Keratinocyte (primary cell): ENCODE results near the gene SELENON. TPM values are rescaled to one million over a fixed set of nuclear protein-coding genes. Genes with fewer than 3 reads are reported as not detected.
A peak's percentile ranks its signal among the peaks of the same experiment; 100 is the strongest.

Source experiments
- DNase-seq: peaks from one replicate; pipeline ENCODE4 v3.0.0-alpha.2; 2011; ENCODE audit warnings: low read depth, missing footprints, low spot score
- FAIRE-seq: peaks from 2 replicates; lab custom pipeline; 2011; peaks lifted over from hg19 to GRCh38; lab: Jason Lieb, UNC
- H2AFZ ChIP-seq: 2 replicates; pipeline ENCODE4 v1.6.0; 2012; ENCODE audit warnings: low read length, control low read depth, inconsistent platforms; ENCODE audit not compliant: control insufficient read depth
- H3K27ac ChIP-seq: 2 replicates; pipeline ENCODE4 v1.5.1; 2011; ENCODE audit warnings: low read length; ENCODE audit not compliant: control insufficient read depth, insufficient read depth
- H3K27me3 ChIP-seq: 3 replicates; pipeline ENCODE4 v1.6.0; 2011; ENCODE audit warnings: low read length; ENCODE audit not compliant: control insufficient read depth, insufficient read depth; ENCODE audit errors: extremely low read depth
- H3K36me3 ChIP-seq, 2 experiments: 2 replicates in 1 of 2; 3 replicates in 1 of 2; pipeline ENCODE4 v1.5.1; 2011; ENCODE audit warnings: low read length in 2 of 2, mild to moderate bottlenecking in 1 of 2; ENCODE audit not compliant: control insufficient read depth in 2 of 2, insufficient read depth in 2 of 2; ENCODE audit errors: extremely low read depth in 1 of 2
- H3K4me1 ChIP-seq: 3 replicates; pipeline ENCODE4 v1.5.1; 2011; ENCODE audit warnings: low read length; ENCODE audit not compliant: control insufficient read depth, insufficient read depth; ENCODE audit errors: extremely low read depth
- H3K4me2 ChIP-seq: 3 replicates; pipeline ENCODE4 v1.6.0; 2011; ENCODE audit warnings: low read depth, low read length; ENCODE audit not compliant: control insufficient read depth, insufficient read depth; ENCODE audit errors: extremely low read depth
- H3K4me3 ChIP-seq, 3 experiments: fragments of 200-600 bp in 1 of 3; sonication (generic) in 1 of 3; 2 replicates in 2 of 3; 3 replicates in 1 of 3; pipeline ENCODE4 v1.5.1; 2011 to 2016; ENCODE audit warnings: low read length in 3 of 3, mild to moderate bottlenecking in 3 of 3, control low read depth in 2 of 3, inconsistent platforms in 1 of 3, low read depth in 1 of 3, mixed read lengths in 1 of 3, mixed run types in 1 of 3, moderate library complexity in 1 of 3; ENCODE audit not compliant: control insufficient read depth in 2 of 3, insufficient read depth in 2 of 3; ENCODE audit errors: extremely low read depth in 1 of 3
- H3K79me2 ChIP-seq: 2 replicates; pipeline ENCODE4 v1.6.0; 2012; ENCODE audit warnings: low read length; ENCODE audit not compliant: control insufficient read depth, insufficient read depth
- H3K9ac ChIP-seq: 3 replicates; pipeline ENCODE4 v1.6.0; 2011; ENCODE audit warnings: low read length; ENCODE audit not compliant: control insufficient read depth, insufficient read depth; ENCODE audit errors: extremely low read depth
- H3K9me1 ChIP-seq: 3 replicates; pipeline ENCODE4 v1.6.0; 2011; ENCODE audit warnings: low read length; ENCODE audit not compliant: control insufficient read depth, insufficient read depth; ENCODE audit errors: extremely low read depth
- H3K9me3 ChIP-seq: 2 replicates; pipeline ENCODE4 v1.5.1; 2012; ENCODE audit warnings: low read depth, low read length; ENCODE audit not compliant: control insufficient read depth
- H4K20me1 ChIP-seq: 3 replicates; pipeline ENCODE4 v1.6.0; 2011; ENCODE audit warnings: low read length; ENCODE audit not compliant: control insufficient read depth, insufficient read depth; ENCODE audit errors: extremely low read depth
- CTCF ChIP-seq, 3 experiments: IDR thresholded peaks in 1 of 3; conservative IDR thresholded peaks in 1 of 3; optimal IDR thresholded peaks in 1 of 3; 2 replicates in 2 of 3; 3 replicates in 1 of 3; pipeline versions ENCODE3 to v1.5.1; 2011; ENCODE audit warnings: low read length in 3 of 3, mild to moderate bottlenecking in 3 of 3, moderate library complexity in 2 of 3, control low read depth in 1 of 3, inconsistent platforms in 1 of 3; ENCODE audit not compliant: insufficient read depth in 2 of 3; ENCODE audit errors: extremely low read depth in 1 of 3
- EZH2 ChIP-seq: IDR thresholded peaks from one replicate; pipeline ENCODE4 v1.6.1; 2012; ENCODE audit warnings: inconsistent platforms, mild to moderate bottlenecking, low read length, moderate library complexity
- dilution Hi-C: fragments of 300-500 bp; cut with MboI; formaldehyde crosslinking; loops from one replicate; pipeline ENCODE4 v1.7.0; 2020; ENCODE audit warnings: low sequenced_read_pairs; ENCODE audit not compliant: extremely low pct_ligation_motif_present
- polyA plus RNA-seq, 5 experiments: library from polyadenylated mRNA; depleted of rRNA in 3 of 5; stranded (reverse) in 3 of 5; stranded (forward) in 1 of 5; unstranded in 1 of 5; fragments of >200 nt; gene quantifications; 1 replicate in 1 of 5; 2 replicates in 3 of 5; 3 replicates in 1 of 5; pipeline versions ENCODE4 v1.2.1 to v1.2.3, GENCODE V29; 2011 to 2012; ENCODE audit warnings: missing spikeins in 2 of 5, low read depth in 1 of 5, low replicate concordance in 1 of 5

SELENON gene
- polyA plus RNA-seq, 1 donor (not counting 4 experiments of a cell fraction or from before 2014, with no cell fraction given) = 15.4 TPM

DNA sequence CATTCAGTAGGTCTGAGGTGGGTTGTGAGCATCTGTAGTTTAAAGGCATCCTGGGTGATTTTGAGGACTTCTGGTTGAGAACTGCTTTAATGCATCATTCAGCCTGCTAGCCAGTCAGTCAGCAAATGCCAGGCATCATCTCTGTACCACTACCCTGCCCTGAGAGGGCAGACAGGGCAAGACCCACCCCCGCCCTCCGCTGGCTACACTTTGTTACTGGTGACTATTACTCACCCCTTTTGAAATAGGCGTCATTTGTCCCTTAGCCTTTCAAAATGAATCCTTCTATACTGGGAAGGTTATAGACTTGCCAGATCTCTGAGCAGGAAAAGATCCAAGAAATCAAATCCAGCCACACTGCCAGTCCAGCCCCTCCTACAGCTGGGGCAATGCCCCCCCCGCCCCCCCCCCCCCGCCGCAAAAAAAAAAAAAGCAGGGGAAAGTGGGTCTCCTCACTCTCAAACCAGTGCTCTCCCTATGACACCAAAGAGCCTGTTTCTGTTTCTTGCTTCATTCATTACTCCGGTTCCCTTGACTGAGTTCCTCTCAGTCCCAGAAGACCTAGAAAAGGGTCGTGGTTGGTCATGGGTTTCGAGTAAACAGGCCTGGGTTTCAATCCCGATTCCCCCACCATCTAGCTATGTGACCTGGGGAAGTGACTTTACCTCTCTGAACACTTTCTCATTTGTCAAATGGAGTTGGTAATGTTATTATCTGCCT is 4.4 kb downstream of the SELENON start:
- no peak overlapping the region for H2AFZ ChIP-seq
- dilution Hi-C loops = no loop called here
- H3K27ac ChIP-seq = no peak overlapping the region
- H3K79me2 ChIP-seq = peaks cover 3% of the 10 kb centered on the region
- no peaks in the 10 kb centered on the region for H4K20me1 ChIP-seq
- H3K4me3 ChIP-seq = no peak overlapping the region
- H3K27me3 ChIP-seq = no peaks in the 10 kb centered on the region
- no peak for DNase-seq
- H3K9me3 ChIP-seq = no peaks in the 10 kb centered on the region
- TF ChIP-seq EZH2 = no peak
- no peak for TF ChIP-seq CTCF (optimal IDR thresholded peaks at IDR 0.05 in 1 of 3, IDR thresholded peaks at IDR 0.05 in 1 of 3, conservative IDR thresholded peaks at IDR 0.05 in 1 of 3; ENCODE audit: extremely low read depth in 1 of 3, insufficient read depth in 2 of 3, low read length in 3 of 3)
- peak; percentile 44 for FAIRE-seq
- no peaks in the 10 kb centered on the region for H3K9me1 ChIP-seq
- no peak overlapping the region for H3K9ac ChIP-seq
- no peak overlapping the region for H3K4me2 ChIP-seq
- H3K36me3 ChIP-seq = peaks cover 12 to 17% of the 10 kb centered on the region in 2 experiments
- H3K4me1 ChIP-seq = peaks cover 8% of the 10 kb centered on the region

- Histone ChIP-seq H3K36me3 (peaks cover 16 to 19% of the 10 kb centered on the region in 2 experiments), H3K4me1 (peaks cover 6% of the 10 kb centered on the region), H3K27me3 (no peaks in the 10 kb centered on the region), H3K79me2 (peaks cover 3% of the 10 kb centered on the region), H3K9me3 (no peaks in the 10 kb centered on the region), H3K4me2 (no peak overlapping the region), H3K9me1 (no peaks in the 10 kb centered on the region), H4K20me1 (no peaks in the 10 kb centered on the region), H3K27ac (no peak overlapping the region), H3K4me3 (no peak overlapping the region), H2AFZ (no peak overlapping the region), H3K9ac (no peak overlapping the region)
- dilution Hi-C loops = no loop called here
- no peak for DNase-seq
- TF ChIP-seq CTCF (optimal IDR thresholded peaks at IDR 0.05 in 1 of 3, IDR thresholded peaks at IDR 0.05 in 1 of 3, conservative IDR thresholded peaks at IDR 0.05 in 1 of 3; ENCODE audit: extremely low read depth in 1 of 3, insufficient read depth in 2 of 3, low read length in 3 of 3) (no peak), EZH2 (no peak)
- FAIRE-seq = no peak
Observed at GRCh38 chr1:25804964-25805862, 5.2 kb downstream of the SELENON start.
